SJSA1 (cell line): ENCODE data around the gene DNAH11. TPM values are rescaled to one million over a fixed set of nuclear protein-coding genes. Genes with fewer than 3 reads are reported as not detected.

Source experiments
- DNase-seq, 2 experiments: peaks; one replicate each; pipeline ENCODE4 v3.0.0-alpha.2; 2015 to 2020; ENCODE audit warnings: low spot score in 2 of 2, low read depth in 1 of 2
- H3K27ac ChIP-seq: fragments of 250-450 bp; sonication (Bioruptor Pico); 2 replicates; pipeline ENCODE4 v1.5.1; 2020; ENCODE audit warnings: mild to moderate bottlenecking, moderate library complexity
- H3K27me3 ChIP-seq: fragments of 250-450 bp; sonication (Bioruptor Pico); replicated peaks from 2 replicates; pipeline ENCODE4 v1.5.1; 2020; ENCODE audit warnings: mild to moderate bottlenecking, moderate library complexity
- H3K36me3 ChIP-seq: fragments of 250-450 bp; sonication (Bioruptor Pico); 2 replicates; pipeline ENCODE4 v1.5.1; 2020; ENCODE audit warnings: mild to moderate bottlenecking
- H3K4me1 ChIP-seq: fragments of 250-450 bp; sonication (Bioruptor Pico); replicated peaks from 2 replicates; pipeline ENCODE4 v1.6.1; 2021; ENCODE audit warnings: mild to moderate bottlenecking
- H3K4me3 ChIP-seq: fragments of 250-450 bp; sonication (Bioruptor Pico); 2 replicates; pipeline ENCODE4 v1.5.1; 2020; ENCODE audit warnings: mild to moderate bottlenecking
- H3K9me3 ChIP-seq: fragments of 250-450 bp; sonication (Bioruptor Pico); replicated peaks from 2 replicates; pipeline ENCODE4 v1.5.1; 2020; ENCODE audit warnings: mild to moderate bottlenecking
- total RNA-seq: library from RNA; depleted of rRNA; stranded (reverse); fragments of >200 nt; shearing (Covaris generic); gene quantifications from 2 replicates; pipeline ENCODE4 v1.2.3, GENCODE V29; 2014

DNAH11 gene
- total RNA-seq, 1 experiment from 2014 or later: 13.1 TPM

DNA sequence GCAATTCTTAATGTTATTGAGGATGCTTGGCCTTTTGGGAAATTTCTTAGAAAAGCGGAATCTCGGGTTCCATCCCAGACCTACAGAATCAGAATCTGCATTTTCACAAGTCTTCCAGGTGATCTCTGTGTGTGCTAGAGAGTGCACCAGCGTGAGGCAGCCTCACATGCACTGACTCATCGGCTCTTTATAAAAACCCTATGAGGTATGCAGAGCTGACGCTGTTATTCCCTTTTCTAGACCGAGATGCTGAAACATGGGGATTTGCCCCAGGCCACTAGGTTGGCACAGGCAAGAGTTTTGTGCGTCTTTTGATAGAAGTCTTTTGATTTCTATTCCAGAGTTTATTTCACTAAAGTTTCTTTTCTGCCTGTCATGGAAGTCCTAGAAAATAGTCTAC lies 341.7 kb downstream of the DNAH11 start:
- Histone ChIP-seq H3K36me3 (no peaks in the 10 kb centered on the region), H3K4me3 (no peak overlapping the region), H3K9me3 (no peaks in the 10 kb centered on the region), H3K27me3 (0 out of 2 replicates have a peak, but pooled peaks cover 5% of the 10 kb centered on the region), H3K27ac (no peak overlapping the region), H3K4me1 (no peaks in the 10 kb centered on the region)
- DNase-seq: no peak

DNA sequence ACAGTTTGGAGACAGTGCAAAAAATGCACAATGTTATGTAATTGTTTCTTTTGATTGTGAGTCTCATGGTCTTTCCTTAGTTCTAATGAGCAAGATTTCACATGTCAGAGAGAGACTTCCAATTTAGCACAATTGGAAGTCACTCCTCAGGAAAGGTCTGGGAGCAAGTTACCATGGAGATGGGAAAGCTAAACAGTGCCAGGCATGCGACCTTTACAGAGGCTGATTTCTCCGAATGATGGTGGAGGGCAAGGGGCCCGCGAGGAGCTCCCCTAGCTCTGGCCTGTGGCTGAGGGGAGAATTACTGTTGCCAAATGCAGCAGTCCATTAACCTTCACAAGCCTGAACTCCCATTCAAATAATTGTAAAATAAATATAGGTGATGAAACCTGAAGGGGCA lies 343.6 kb downstream of the DNAH11 start:
- 0 out of 2 replicates have a peak, but pooled peaks cover 5% of the 10 kb centered on the region for H3K27me3 ChIP-seq
- no peaks in the 10 kb centered on the region for H3K9me3 ChIP-seq
- DNase-seq: no peak
- no peak overlapping the region for H3K4me3 ChIP-seq
- H3K27ac ChIP-seq: no peak overlapping the region
- no peaks in the 10 kb centered on the region for H3K36me3 ChIP-seq
- no peaks in the 10 kb centered on the region for H3K4me1 ChIP-seq

DNA sequence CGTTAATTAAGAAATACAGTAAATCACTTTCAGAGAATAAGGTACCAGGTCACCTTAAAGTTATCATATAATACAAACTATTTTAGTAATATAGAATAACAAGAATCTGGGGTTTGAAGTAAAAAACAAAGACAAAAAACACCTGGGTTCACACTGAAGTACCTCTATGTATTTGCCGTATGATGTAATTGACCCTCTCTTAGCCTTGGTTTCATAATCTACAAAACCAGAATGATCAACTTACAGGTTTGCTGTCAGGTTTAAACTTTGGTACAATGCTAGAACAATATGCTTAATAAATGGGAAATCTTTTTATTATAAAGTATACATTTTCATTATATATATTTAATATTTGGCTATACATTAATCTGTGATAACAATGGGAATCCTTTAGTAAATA lies 344.5 kb downstream of the DNAH11 start:
- no peak overlapping the region for H3K4me3 ChIP-seq
- H3K4me1 ChIP-seq: no peaks in the 10 kb centered on the region
- H3K9me3 ChIP-seq: no peaks in the 10 kb centered on the region
- DNase-seq: no peak
- no peak overlapping the region for H3K27ac ChIP-seq
- H3K27me3 ChIP-seq: 0 out of 2 replicates have a peak, but pooled peaks cover 2% of the 10 kb centered on the region
- H3K36me3 ChIP-seq: no peaks in the 10 kb centered on the region

DNA sequence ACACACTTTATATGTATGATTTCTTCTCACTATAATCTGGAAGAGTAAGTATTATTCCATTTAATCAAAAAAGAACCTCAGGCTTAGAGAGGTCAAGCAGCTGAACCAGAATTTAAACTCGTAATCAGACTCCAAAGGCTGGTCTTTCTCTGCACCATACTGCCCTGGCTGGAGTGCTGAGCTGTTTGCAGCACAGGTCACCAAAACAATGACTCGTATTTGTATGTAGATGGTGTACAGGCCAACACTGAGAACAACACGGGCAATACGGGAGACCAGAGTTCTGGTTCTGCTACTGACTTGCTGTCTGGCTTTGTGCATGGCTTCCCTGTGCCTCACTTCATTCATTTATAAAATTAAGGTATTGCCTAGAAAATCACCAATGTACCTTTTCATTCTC lies 344.9 kb downstream of the DNAH11 start:
- no peak for DNase-seq
- H3K27ac ChIP-seq: no peak overlapping the region
- H3K27me3 ChIP-seq: no peaks in the 10 kb centered on the region
- H3K4me3 ChIP-seq: no peak overlapping the region
- no peaks in the 10 kb centered on the region for H3K9me3 ChIP-seq
- no peaks in the 10 kb centered on the region for H3K36me3 ChIP-seq
- no peaks in the 10 kb centered on the region for H3K4me1 ChIP-seq

DNA sequence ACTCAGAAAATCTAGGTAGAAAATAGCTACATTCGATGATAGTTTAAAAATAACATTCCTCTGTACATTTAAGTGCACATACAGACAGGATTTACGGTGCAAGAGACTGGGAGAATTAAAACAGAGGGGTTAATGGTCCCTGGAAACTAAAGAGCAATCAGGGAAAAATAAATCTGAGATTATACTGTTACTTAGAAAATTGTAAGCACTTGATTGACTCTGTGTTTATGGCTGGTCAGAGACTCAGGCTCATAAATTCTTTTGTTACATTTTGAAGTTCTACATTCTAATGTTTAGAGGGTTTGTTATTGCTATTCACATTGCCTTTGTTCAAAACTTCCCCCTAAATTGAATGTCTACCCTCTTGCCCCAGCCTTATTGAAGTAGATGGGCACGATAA lies 348.5 kb downstream of the DNAH11 start:
- no peak overlapping the region for H3K27ac ChIP-seq
- H3K36me3 ChIP-seq: no peaks in the 10 kb centered on the region
- no peaks in the 10 kb centered on the region for H3K9me3 ChIP-seq
- no peaks in the 10 kb centered on the region for H3K27me3 ChIP-seq
- no peaks in the 10 kb centered on the region for H3K4me1 ChIP-seq
- DNase-seq: no peak
- H3K4me3 ChIP-seq: no peak overlapping the region

DNA sequence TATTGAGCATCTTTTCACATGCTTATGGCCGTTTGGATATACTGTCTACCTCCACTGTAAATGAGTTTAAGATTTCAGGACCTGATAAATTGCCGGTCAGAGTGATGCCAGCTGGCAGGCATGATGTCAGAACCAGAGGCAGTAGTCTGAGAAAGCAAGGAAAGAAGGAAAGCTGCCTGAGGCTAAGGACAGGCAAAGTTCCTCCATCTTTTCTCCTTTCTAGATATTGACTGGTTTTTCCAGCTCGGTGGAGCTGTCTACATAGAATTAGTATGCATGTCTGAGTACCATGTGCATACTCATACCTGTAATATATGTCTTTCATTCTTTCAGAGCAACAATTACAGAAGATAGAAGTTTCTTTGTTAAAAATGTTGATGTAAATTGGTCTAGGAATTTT lies 350.6 kb downstream of the DNAH11 start:
- H3K4me3 ChIP-seq: no peak overlapping the region
- H3K27ac ChIP-seq: no peak overlapping the region
- H3K9me3 ChIP-seq: no peaks in the 10 kb centered on the region
- no peaks in the 10 kb centered on the region for H3K4me1 ChIP-seq
- DNase-seq: no peak
- H3K36me3 ChIP-seq: no peaks in the 10 kb centered on the region
- no peaks in the 10 kb centered on the region for H3K27me3 ChIP-seq

DNA sequence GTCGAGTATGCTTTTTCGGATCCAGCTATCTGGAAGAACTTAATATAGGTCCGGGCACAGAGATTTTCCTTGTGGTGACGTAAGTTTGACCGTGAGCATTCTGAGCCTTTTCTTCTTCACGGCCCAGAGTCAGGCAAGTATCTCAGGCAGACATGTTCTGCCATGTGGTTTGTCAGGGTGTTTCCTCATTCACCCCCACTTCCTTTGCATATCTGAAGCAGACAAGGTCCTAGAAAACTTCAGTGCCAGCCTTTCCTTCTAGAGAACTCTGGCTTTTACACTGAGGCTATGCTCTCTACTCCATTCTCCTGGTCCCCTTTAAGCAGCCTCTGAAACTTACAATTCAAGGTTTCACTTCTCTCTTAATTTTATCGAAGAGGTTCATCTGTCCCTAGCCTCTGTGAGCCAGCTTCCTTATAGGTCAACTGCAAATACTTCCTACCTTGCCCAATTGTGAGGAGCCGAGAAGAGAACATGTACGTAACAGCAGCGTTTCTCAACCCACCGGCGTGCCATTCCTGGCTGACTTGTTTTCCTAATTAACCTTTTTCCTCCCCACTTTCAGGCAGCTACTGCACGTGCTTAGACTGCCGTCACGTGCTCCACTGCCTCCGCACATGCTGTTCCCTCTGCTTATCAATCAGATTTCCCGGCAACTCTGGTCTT lies 355.6 kb downstream of the DNAH11 start:
- Histone ChIP-seq H3K27me3 (no peaks in the 10 kb centered on the region), H3K27ac (no peak overlapping the region), H3K4me3 (no peak overlapping the region), H3K9me3 (no peaks in the 10 kb centered on the region), H3K36me3 (peaks cover 14% of the 10 kb centered on the region), H3K4me1 (peaks cover 31% of the 10 kb centered on the region)
- DNase-seq: no peak

DNA sequence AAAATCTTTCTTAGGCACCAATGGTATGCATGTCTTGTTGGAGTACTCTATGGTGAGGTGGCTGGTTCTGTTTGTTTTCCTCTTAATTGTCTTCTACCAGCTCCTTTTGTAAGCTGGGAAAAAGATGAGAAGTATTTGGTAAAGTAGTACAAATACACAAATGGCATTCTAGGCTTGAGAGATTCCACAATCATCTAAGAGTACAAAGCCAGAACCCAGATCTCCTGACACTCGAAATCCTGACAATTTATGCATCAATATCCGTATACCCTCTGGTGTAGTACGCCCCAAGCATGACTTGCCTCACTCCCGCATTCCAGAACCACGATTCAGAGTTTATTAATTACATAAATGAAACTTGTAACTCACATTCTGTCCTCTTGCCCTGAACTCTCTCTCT lies 359.4 kb downstream of the DNAH11 start:
- peak in 1 of 2 experiments; percentile 58 for DNase-seq
- peaks cover 34% of the 10 kb centered on the region for H3K4me1 ChIP-seq
- no peaks in the 10 kb centered on the region for H3K9me3 ChIP-seq
- H3K27ac ChIP-seq: peak overlapping the region; percentile 70
- no peaks in the 10 kb centered on the region for H3K27me3 ChIP-seq
- peaks cover 23% of the 10 kb centered on the region for H3K36me3 ChIP-seq
- H3K4me3 ChIP-seq: no peak overlapping the region

DNA sequence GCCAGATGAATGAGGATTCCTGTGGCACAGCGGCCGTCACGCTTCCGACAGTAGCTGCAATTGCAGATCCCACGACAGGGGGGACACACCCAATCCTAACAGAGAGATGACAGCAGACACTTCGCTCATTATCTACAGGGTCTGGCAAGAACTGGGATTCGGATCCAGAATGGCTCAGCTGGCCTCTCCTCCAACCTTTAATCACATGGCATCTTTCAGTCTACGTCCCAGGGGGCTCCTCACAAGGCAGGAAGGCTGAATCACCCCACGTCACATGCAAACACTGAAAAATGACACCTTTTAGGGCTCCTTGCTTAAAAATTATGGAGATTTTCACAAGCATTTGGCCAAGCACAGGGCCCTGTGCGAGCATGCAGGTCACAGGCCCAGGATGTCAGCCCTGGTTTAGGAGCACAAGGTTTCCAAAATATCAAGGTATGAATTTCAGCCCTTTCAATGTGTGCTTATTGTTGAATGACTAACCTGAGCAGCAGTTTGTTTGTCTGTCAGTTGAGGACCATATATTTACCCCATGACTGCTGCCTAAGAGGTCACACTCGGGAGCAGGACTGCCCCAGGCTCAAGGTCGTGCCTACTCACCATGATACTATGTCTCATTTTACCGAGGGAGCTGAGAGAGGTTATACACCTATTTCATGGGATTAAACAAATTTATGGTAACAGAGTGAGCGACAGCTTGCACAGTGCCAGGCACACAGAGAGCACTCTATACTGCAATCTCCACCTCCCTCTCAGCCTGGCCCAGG lies 360.4 kb downstream of the DNAH11 start:
- Histone ChIP-seq H3K9me3 (no peaks in the 10 kb centered on the region), H3K27me3 (no peaks in the 10 kb centered on the region), H3K27ac (peak overlapping the region; percentile 70), H3K4me1 (peaks cover 34% of the 10 kb centered on the region), H3K4me3 (no peak overlapping the region), H3K36me3 (peaks cover 26% of the 10 kb centered on the region)
- DNase-seq: peak in 1 of 2 experiments; percentile 6

DNA sequence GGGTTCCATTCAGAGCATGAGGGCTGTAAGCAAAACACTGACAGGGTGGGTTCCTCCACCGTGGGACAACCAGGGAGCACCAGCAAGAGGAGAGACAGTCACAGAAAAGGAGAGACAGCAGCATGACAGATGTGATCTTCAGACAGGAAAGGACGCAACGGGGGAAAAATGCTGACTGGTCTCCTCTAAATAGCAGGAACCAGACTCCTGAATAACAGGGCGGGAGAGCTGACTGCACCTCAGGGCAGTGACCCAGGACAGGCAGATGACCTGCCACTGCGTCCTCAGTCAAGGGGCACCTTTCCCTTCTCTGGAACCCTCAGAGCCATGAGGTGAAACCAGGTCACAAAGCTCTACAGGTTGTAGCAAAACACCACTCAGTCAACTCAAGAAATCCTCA lies 365.9 kb downstream of the DNAH11 start:
- no peaks in the 10 kb centered on the region for H3K9me3 ChIP-seq
- peaks cover 14% of the 10 kb centered on the region for H3K36me3 ChIP-seq
- no peak for DNase-seq
- H3K4me1 ChIP-seq: peaks cover 20% of the 10 kb centered on the region
- H3K27me3 ChIP-seq: no peaks in the 10 kb centered on the region
- no peak overlapping the region for H3K4me3 ChIP-seq
- no peak overlapping the region for H3K27ac ChIP-seq

DNA sequence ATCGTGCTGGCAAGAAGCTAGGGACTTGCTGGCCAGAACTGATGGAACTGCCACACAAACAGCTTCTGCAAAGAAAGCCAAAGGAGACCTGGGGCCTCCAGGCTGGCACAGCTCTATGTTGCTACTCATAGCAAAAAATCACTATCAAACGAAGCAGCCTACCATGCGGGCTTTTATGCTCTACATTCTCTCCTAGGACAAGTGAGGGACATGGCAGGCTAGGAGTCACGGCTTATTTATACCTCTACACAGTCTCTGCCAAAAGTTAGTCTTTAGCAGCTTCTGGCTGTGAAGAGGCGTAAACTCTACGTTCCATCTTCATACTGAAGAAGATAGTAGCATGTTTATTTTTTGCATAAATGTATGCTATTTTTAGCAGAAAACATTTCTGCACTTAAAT lies 367.4 kb downstream of the DNAH11 start:
- no peak overlapping the region for H3K27ac ChIP-seq
- no peak overlapping the region for H3K4me3 ChIP-seq
- H3K27me3 ChIP-seq: no peaks in the 10 kb centered on the region
- no peaks in the 10 kb centered on the region for H3K9me3 ChIP-seq
- H3K36me3 ChIP-seq: peaks cover 9% of the 10 kb centered on the region; the same call in 1 of the 2 replicates
- peaks cover 20% of the 10 kb centered on the region for H3K4me1 ChIP-seq
- no peak for DNase-seq

DNA sequence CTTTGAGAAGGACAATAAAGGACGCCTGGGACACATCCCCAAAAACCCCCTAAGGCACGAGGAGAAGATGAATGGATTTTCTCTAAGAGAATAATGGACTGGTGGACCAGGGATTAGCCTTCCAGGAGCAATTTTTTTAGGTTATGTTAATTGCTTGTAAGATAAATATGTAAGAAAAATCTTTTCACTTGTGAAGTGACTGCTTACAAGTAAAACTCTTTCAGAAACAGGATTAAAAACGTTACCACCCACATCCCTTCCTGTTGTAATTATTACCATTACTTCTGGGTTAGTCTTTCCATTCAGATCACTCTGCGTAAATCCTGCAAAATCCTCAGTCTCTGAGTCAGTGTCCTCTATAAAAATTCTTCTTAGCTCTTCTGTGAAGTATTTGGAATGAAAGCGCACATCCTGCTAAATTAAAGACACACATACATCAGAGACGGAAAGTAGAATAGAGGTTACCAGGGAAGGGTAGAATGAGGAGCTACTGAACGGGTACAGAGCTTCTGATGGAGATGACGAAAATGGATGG lies 368.6 kb downstream of the DNAH11 start:
- Histone ChIP-seq H3K4me1 (peaks cover 20% of the 10 kb centered on the region), H3K4me3 (no peak overlapping the region), H3K9me3 (no peaks in the 10 kb centered on the region), H3K27me3 (no peaks in the 10 kb centered on the region), H3K27ac (peak overlapping the region; percentile 55), H3K36me3 (peaks cover 12% of the 10 kb centered on the region; the same call in 1 of the 2 replicates)
- peak in 1 of 2 experiments; percentile 41 for DNase-seq

DNA sequence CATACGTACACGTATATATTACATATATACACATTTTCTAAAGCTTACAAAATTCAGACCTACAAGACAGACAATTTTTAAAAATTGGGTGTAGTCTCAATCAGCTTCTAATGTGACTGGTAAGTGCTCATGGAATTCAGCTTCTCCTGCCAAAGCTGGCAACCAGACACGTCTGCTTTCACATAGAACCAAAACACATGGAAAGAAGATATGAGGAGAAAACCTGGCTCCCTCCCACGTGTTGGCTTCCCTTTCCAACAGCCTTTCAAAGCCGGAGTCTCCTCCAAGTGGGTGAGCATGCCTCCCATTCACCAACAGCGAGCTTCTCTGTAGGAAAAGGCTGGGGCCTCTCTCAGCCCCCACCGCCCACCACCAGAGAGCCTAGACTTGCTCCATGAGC lies 369.5 kb downstream of the DNAH11 start:
- Histone ChIP-seq H3K4me1 (peaks cover 20% of the 10 kb centered on the region), H3K27ac (no peak overlapping the region), H3K36me3 (peaks cover 12% of the 10 kb centered on the region; the same call in 1 of the 2 replicates), H3K4me3 (no peak overlapping the region), H3K9me3 (no peaks in the 10 kb centered on the region), H3K27me3 (no peaks in the 10 kb centered on the region)
- DNase-seq: no peak
